GM10266 (cell line): ENCODE data around the gene AOC3.
"Not testable (repeated sequence)": the region's sequence is repeated elsewhere in the genome, so short reads cannot be mapped to it uniquely, and the experiment has no call there.

Experiments used
- DNase-seq: peaks from one replicate; pipeline ENCODE4 v3.0.0; 2012; ENCODE audit errors: extremely low spot score
- CTCF ChIP-seq: IDR thresholded peaks from 2 replicates; pipeline ENCODE4 v1.5.1; 2012; ENCODE audit warnings: mild to moderate bottlenecking, low read depth; ENCODE audit not compliant: control insufficient read depth, insufficient read depth; ENCODE audit errors: missing control alignments

Gene AOC3

GRCh38 chr17:42849451-42850181, 1.4 kb upstream of the AOC3 start:
- TF ChIP-seq CTCF, result no peak
- DNase-seq, result no peak

- not testable (repeated sequence) for DNase-seq
These were observed 607 bp downstream of the AOC3 start for GRCh38 chr17:42851371-42852240.

GRCh38 chr17:42852351-42852750, 1.4 kb downstream of the AOC3 start:
- TF ChIP-seq CTCF, result no peak

GRCh38 chr17:42853004-42853403, 2.0 kb downstream of the AOC3 start:
- DNase-seq, result no peak
- no peak for TF ChIP-seq CTCF

More at GRCh38 chr17:42852351-42852750, 1.4 kb downstream of the AOC3 start:
- no peak for DNase-seq

GRCh38 chr17:42853597-42853967, 2.6 kb downstream of the AOC3 start:
- no peak for TF ChIP-seq CTCF
- DNase-seq, result no peak

GRCh38 chr17:42853968-42854790, 3.2 kb downstream of the AOC3 start:
- TF ChIP-seq CTCF, result no peak
- no peak for DNase-seq

- no peak for TF ChIP-seq CTCF
- no peak for DNase-seq
These were observed 4.1 kb downstream of the AOC3 start for GRCh38 chr17:42855048-42855596.

GRCh38 chr17:42856093-42856492, 5.1 kb downstream of the AOC3 start:
- not testable (repeated sequence) for DNase-seq

GRCh38 chr17:42856516-42856915, 5.5 kb downstream of the AOC3 start:
- DNase-seq, result not testable (repeated sequence)
